Measurements from ENCODE around the gene SBF2.
"Not testable (repeated sequence)": the region's sequence is repeated elsewhere in the genome, so short reads cannot be mapped to it uniquely, and the experiment has no call there.

SBF2 gene

DNA sequence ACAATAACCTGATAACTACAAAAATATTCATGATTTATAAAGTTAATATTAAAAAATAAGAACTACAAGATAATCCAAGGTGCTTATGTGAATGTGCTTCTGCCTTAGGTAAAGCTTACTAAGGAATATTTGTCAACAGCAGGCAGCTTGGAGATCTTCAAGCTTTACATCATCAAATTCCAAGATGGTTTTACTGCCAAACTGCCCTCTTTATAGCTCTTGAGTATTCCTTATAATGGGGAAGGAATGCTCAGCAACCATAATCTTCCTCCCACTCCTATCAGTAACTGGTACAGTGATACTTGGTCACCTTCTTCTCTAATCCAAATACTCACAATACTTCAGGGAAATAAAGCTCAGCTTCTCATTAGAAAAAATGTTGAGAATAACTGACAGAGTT is 30.1 kb downstream of the SBF2 start:
- POLR2A ChIA-PET: interaction anchor here (0.7 kb wide), 1 partner anchor 42 kb away, joined by 3 read pairs; no protein-coding TSS in a partner anchor
- no peak for DNase-seq (ENCODE audit: extremely low spot score)

DNA sequence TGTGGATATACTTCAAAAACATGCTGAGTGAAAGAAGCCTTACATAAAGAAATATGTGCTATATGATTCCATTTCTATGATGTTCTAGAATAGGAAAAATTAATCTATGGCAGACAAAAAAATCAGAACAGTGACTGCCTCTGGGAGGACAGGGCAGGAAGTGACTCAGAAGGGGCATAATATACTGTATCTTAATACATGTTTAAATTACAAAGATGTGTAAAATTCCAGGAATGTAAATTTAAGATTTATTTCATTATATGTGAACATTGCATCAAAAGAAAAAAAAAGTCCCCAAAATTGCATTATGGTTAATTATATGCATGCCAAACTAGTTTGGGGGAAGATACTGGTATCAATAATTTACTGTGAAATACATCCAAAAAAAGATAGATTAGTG is 32.2 kb downstream of the SBF2 start:
- ChIA-PET POLR2A (no interaction called here), CTCF (no interaction called here)
- no peak for TF ChIP-seq ARNT (IDR thresholded peaks at IDR 0.05)
- no peak for TF ChIP-seq FOXA1 (IDR thresholded peaks at IDR 0.05)
- TF ChIP-seq ELF4 (IDR thresholded peaks at IDR 0.05): no peak
- no peak for TF ChIP-seq SP1 (IDR thresholded peaks at IDR 0.05)
- no peak for TF ChIP-seq LEF1 (IDR thresholded peaks at IDR 0.05; ENCODE audit: borderline replicate concordance)
- TF ChIP-seq L3MBTL2 (conservative IDR thresholded peaks at IDR 0.05): no peak
- no peak for TF ChIP-seq TARDBP (IDR thresholded peaks at IDR 0.05)
- TF ChIP-seq BHLHE40 (IDR thresholded peaks at IDR 0.05; ENCODE audit: borderline replicate concordance): no peak
- DNase-seq (ENCODE audit: extremely low spot score): no peak

More for the DNA sequence above, 30.1 kb downstream of the SBF2 start:
- TF ChIP-seq HDGF (IDR thresholded peaks at IDR 0.05; ENCODE audit: borderline replicate concordance) (no peak), FOXM1 (IDR thresholded peaks at IDR 0.05; ENCODE audit: borderline replicate concordance) (no peak), CTBP1 (IDR thresholded peaks at IDR 0.05; ENCODE audit: borderline replicate concordance) (no peak)
- CTCF ChIA-PET: interaction anchor here (0.7 kb wide), 1 partner anchor 28 kb away, joined by 3 read pairs; no protein-coding TSS in a partner anchor

DNA sequence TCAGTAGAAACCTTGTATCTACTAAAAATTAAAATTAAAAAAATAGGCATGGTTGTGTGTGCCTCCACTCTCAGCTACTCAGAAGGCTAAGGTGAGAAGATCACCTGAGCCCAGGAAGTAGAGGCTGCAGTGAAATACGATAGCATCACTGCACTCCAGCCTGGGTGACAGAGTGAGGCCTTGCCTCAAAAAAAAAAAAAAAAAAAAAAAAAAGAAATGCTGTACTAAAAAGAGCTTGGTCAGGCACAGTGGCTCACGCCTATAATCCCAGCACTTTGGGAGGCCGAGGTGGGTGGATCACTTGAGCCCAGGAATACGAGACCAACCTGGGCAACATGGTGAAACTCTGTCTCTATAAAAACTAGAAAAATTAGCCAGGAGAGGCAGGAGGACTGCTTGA is 36.5 kb downstream of the SBF2 start:
- no peak for DNase-seq (ENCODE audit: extremely low spot score)
- TF ChIP-seq, protein P1, sequence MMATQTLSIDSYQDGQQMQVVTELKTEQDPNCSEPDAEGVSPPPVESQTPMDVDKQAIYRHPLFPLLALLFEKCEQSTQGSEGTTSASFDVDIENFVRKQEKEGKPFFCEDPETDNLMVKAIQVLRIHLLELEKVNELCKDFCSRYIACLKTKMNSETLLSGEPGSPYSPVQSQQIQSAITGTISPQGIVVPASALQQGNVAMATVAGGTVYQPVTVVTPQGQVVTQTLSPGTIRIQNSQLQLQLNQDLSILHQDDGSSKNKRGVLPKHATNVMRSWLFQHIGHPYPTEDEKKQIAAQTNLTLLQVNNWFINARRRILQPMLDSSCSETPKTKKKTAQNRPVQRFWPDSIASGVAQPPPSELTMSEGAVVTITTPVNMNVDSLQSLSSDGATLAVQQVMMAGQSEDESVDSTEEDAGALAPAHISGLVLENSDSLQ (IDR thresholded peaks at IDR 0.05): no peak
- TF ChIP-seq LEF1 (IDR thresholded peaks at IDR 0.05; ENCODE audit: borderline replicate concordance) (no peak), SUZ12 (IDR thresholded peaks at IDR 0.05) (no peak), ZNF384 (IDR thresholded peaks at IDR 0.05) (peak; percentile 79), FOXK2 (IDR thresholded peaks at IDR 0.05) (no peak)
- ChIA-PET CTCF (interaction anchor here (0.6 to 1.1 kb wide), 2 partner anchors 50 to 134 kb away, joined by 3 to 4 read pairs; no protein-coding TSS in a partner anchor), POLR2A (interaction anchor here (1.1 kb wide), 1 partner anchor 25 kb away, joined by 3 read pairs; no protein-coding TSS in a partner anchor)

DNA sequence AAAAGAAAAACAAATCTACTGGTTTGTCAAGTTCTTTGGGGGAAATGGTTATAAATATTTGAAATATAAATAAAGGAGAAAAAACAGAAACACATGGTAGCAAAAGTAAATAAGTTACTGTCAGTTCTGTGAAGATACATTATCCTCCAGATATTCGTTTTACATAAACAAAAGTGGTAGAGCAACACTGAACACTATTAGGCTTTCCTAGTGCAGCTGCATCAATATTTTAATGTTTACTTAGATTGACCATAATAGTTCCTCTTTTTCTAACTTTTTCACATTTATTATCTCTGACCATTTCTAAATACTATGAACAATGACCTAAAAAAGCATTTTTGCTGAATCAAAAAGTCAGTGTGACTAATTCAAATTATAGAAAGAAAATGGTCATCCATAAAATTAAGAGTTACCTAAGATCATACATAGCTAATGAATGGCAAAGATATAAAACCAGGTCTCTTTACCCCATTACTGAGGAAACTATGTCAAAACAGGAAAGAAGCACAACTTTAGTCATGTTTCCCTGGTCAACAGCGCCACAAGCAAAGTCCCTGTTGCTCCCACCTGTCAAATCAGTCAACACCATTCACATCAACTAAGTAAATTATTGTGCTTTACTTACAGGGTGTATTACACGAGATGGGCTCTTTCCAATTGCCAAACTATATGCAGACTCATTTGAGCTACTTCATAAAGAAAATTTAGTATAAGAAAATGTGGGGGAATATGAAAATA is 38.5 kb downstream of the SBF2 start:
- ChIA-PET CTCF (no interaction called here), POLR2A (no interaction called here)
- TF ChIP-seq FOXA1 (IDR thresholded peaks at IDR 0.05): no peak
- TF ChIP-seq ARNT (IDR thresholded peaks at IDR 0.05): no peak
- TF ChIP-seq, protein P1 (IDR thresholded peaks at IDR 0.05): no peak
- TF ChIP-seq SP1 (IDR thresholded peaks at IDR 0.05): no peak
- no peak for TF ChIP-seq L3MBTL2 (conservative IDR thresholded peaks at IDR 0.05)
- no peak for TF ChIP-seq CTBP1 (IDR thresholded peaks at IDR 0.05; ENCODE audit: borderline replicate concordance)
- TF ChIP-seq ZNF384 (IDR thresholded peaks at IDR 0.05): no peak
- TF ChIP-seq ELF4 (IDR thresholded peaks at IDR 0.05): no peak
- TF ChIP-seq SUZ12 (IDR thresholded peaks at IDR 0.05): no peak
- TF ChIP-seq FOXM1 (IDR thresholded peaks at IDR 0.05; ENCODE audit: borderline replicate concordance): no peak
- TF ChIP-seq HDGF (IDR thresholded peaks at IDR 0.05; ENCODE audit: borderline replicate concordance): no peak
- DNase-seq (ENCODE audit: extremely low spot score): no peak

DNA sequence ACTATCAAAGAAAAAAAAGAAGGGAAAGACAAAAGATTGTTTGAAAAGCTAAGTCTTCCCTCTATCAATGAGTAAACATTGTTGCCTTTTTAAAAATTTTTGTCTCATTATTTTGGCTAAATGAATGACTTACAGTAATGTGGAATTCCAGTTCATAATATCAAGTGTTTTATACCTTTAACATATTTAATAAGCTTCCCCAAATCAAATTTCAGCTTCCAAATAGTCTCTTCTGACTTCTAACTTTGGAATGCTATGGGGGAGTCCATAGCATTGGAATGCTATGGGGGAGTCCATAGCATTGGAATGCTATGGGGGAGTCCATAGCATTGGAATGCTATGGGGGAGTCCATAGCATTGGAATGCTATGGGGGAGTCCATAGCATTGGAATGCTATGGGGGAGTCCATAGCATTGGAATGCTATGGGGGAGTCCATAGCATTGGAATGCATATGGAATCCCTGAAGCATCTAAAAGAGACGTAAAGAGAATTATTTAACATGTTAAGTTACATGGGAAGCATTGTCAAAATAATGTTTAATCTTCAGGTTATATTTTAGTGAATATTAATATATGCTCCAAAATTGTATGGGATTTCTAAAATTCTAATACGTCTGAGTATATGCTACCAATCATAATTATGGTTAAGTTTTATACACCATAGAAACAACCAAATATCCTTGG is 44.4 kb downstream of the SBF2 start:
- POLR2A ChIA-PET; DNase-seq (ENCODE audit: extremely low spot score); CTCF ChIA-PET: not testable (repeated sequence)

DNA sequence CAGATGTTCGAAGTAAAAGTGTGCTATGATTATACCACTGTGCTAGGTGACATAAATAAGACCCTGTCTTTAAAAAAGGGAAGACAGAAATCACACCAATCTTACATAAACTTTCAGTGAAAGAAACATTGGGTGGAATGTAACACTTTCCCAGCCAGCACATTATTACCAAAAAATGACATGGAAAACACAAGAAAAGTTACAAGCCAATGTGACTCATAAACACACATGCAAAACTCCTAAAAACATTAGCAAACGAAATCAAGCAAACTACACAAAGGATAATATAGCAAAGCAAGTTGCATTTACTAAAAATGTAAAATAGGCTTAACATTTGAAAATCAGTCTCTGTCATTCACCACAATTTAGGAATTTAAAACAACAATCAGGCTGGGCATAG is 47.0 kb downstream of the SBF2 start:
- ChIA-PET CTCF (no interaction called here), POLR2A (no interaction called here)
- TF ChIP-seq CTBP1 (IDR thresholded peaks at IDR 0.05; ENCODE audit: borderline replicate concordance) (no peak), FOXM1 (IDR thresholded peaks at IDR 0.05; ENCODE audit: borderline replicate concordance) (no peak), SP1 (IDR thresholded peaks at IDR 0.05) (no peak), L3MBTL2 (conservative IDR thresholded peaks at IDR 0.05) (no peak), SUZ12 (IDR thresholded peaks at IDR 0.05) (no peak), FOXA1 (IDR thresholded peaks at IDR 0.05) (no peak), LEF1 (IDR thresholded peaks at IDR 0.05; ENCODE audit: borderline replicate concordance) (no peak), ZNF384 (IDR thresholded peaks at IDR 0.05) (no peak), ARNT (IDR thresholded peaks at IDR 0.05) (no peak), TARDBP (IDR thresholded peaks at IDR 0.05) (no peak), FOXK2 (IDR thresholded peaks at IDR 0.05) (no peak), HDGF (IDR thresholded peaks at IDR 0.05; ENCODE audit: borderline replicate concordance) (no peak), NFRKB (IDR thresholded peaks at IDR 0.05) (no peak), ELF4 (IDR thresholded peaks at IDR 0.05) (no peak), BHLHE40 (IDR thresholded peaks at IDR 0.05; ENCODE audit: borderline replicate concordance) (no peak)
- TF ChIP-seq, protein P1 (IDR thresholded peaks at IDR 0.05): no peak
- DNase-seq (ENCODE audit: extremely low spot score): no peak

Measured in HEK293T (cell line).